B cell (primary cell): Measurements from ENCODE around the gene BRWD1. TPM values are rescaled to one million over a fixed set of nuclear protein-coding genes. Genes with fewer than 3 reads are reported as not detected.

ENCODE experiments used
- ATAC-seq: fragments of 200-7000 bp; cut with Tn5 transposase; one replicate; pipeline ENCODE4 v1.10.0; 2021; ENCODE audit warnings: low read depth, mild to moderate bottlenecking, moderate number of reproducible peaks, moderate library complexity
- CTCF ChIA-PET: fragments of 350-600 bp; sonication (Branson Sonifier 250); formaldehyde crosslinking; loops from one replicate; lab custom pipeline; 2021; ENCODE audit warnings: antibody characterized with exemption, inconsistent platforms; lab: Charles Lee
- POLR2A ChIA-PET: fragments of 350-600 bp; sonication (Branson Sonifier 250); formaldehyde crosslinking; loops from one replicate; lab custom pipeline; 2021; ENCODE audit warnings: antibody characterized with exemption; lab: Charles Lee
- DNase-seq: peaks from one replicate; pipeline ENCODE4 v3.0.0; 2013
- H2AFZ ChIP-seq: 2 replicates; pipeline ENCODE4 v1.6.1; 2012; ENCODE audit warnings: mild to moderate bottlenecking, low read depth, low read length; ENCODE audit not compliant: insufficient read depth, poor library complexity, severe bottlenecking
- H3K27ac ChIP-seq, 2 donors: 1 replicate in 1 of 2; 2 replicates in 1 of 2; pipeline ENCODE4 v1.5.1; 2012 to 2013; ENCODE audit warnings: low read length in 2 of 2, mild to moderate bottlenecking in 2 of 2, moderate library complexity in 1 of 2
- H3K27me3 ChIP-seq, 4 experiments: fragments of 200-600 bp in 1 of 4; sonication (generic) in 1 of 4; replicated peaks in 1 of 4; 1 replicate in 2 of 4; 2 replicates in 2 of 4; pipeline versions ENCODE4 v1.6.1 to v1.7.0; 2013 to 2016; ENCODE audit warnings: low read length in 3 of 4, mild to moderate bottlenecking in 2 of 4, mixed read lengths in 1 of 4, moderate library complexity in 1 of 4; ENCODE audit not compliant: insufficient read depth in 4 of 4, control insufficient read depth in 3 of 4; ENCODE audit errors: control extremely low read depth in 1 of 4
- H3K36me3 ChIP-seq, 2 experiments: replicated peaks in 1 of 2; 1 replicate in 1 of 2; 2 replicates in 1 of 2; pipeline versions ENCODE4 v1.6.1 to v1.7.1; 2013; ENCODE audit warnings: low read length in 1 of 2; ENCODE audit not compliant: insufficient read depth in 2 of 2, control insufficient read depth in 1 of 2; ENCODE audit errors: control extremely low read depth in 1 of 2, extremely low read depth in 1 of 2
- H3K4me1 ChIP-seq, 2 donors: fragments of 200-600 bp in 1 of 2; sonication (generic) in 1 of 2; 1 replicate in 1 of 2; 2 replicates in 1 of 2; pipeline versions ENCODE4 v1.5.1 to v1.6.1; 2013 to 2017; ENCODE audit warnings: low read length in 2 of 2; ENCODE audit not compliant: control insufficient read depth in 2 of 2, insufficient read depth in 2 of 2
- H3K4me2 ChIP-seq: replicated peaks from 2 replicates; pipeline ENCODE3; 2012; ENCODE audit warnings: mild to moderate bottlenecking, low read depth, low read length; ENCODE audit not compliant: poor library complexity, severe bottlenecking
- H3K4me3 ChIP-seq, 5 experiments: fragments of 200-600 bp in 1 of 5; sonication (generic) in 1 of 5; 1 replicate in 3 of 5; 2 replicates in 2 of 5; pipeline versions ENCODE4 v1.5.1 to v1.7.0; 2011 to 2016; ENCODE audit warnings: low read length in 4 of 5, mild to moderate bottlenecking in 4 of 5, low read depth in 2 of 5, control low read depth in 1 of 5, moderate library complexity in 1 of 5; ENCODE audit not compliant: insufficient read depth in 1 of 5; ENCODE audit errors: control extremely low read depth in 1 of 5, extremely low read depth in 1 of 5
- H3K79me2 ChIP-seq: fragments of 200-600 bp; sonication (generic); one replicate; pipeline ENCODE4 v1.6.0; 2016; ENCODE audit warnings: low read length; ENCODE audit not compliant: control insufficient read depth, insufficient read depth
- H3K9ac ChIP-seq: fragments of 200-600 bp; sonication (generic); 2 replicates; pipeline ENCODE4 v1.6.1; 2017; ENCODE audit warnings: mild to moderate bottlenecking, low read length, moderate library complexity
- H3K9me3 ChIP-seq, 3 donors: one replicate each; pipeline versions ENCODE4 v1.6.1 to v1.7.1; 2013; ENCODE audit warnings: low read length in 2 of 3; ENCODE audit not compliant: control insufficient read depth in 2 of 3, insufficient read depth in 1 of 3; ENCODE audit errors: control extremely low read depth in 1 of 3
- H4K20me1 ChIP-seq: 2 replicates; pipeline ENCODE4 v1.6.0; 2012; ENCODE audit warnings: mild to moderate bottlenecking, low read length; ENCODE audit not compliant: insufficient read depth, control insufficient read depth, poor library complexity, severe bottlenecking
- H3K27ac Mint-ChIP-seq: one replicate; pipeline ENCODE4 v1.8.0; 2021; ENCODE audit warnings: mixed read lengths
- H3K27me3 Mint-ChIP-seq: one replicate; pipeline ENCODE4 v1.8.0; 2021; ENCODE audit warnings: mixed read lengths
- H3K4me1 Mint-ChIP-seq: one replicate; pipeline ENCODE4 v1.8.0; 2021; ENCODE audit warnings: mixed read lengths
- H3K4me3 Mint-ChIP-seq: one replicate; pipeline ENCODE4 v1.8.0; 2021; ENCODE audit warnings: mixed read lengths
- H3K9me3 Mint-ChIP-seq: one replicate; pipeline ENCODE4 v1.8.0; 2022; ENCODE audit warnings: mixed read lengths; ENCODE audit not compliant: insufficient read depth
- EZH2 ChIP-seq: IDR thresholded peaks from 2 replicates; pipeline ENCODE4 v1.6.1; 2012; ENCODE audit warnings: borderline replicate concordance, low read depth, mild to moderate bottlenecking, moderate library complexity, low read length; ENCODE audit not compliant: insufficient read depth, poor library complexity, severe bottlenecking
- WGBS: methylation state at CpG from one replicate; pipeline ENCODE4 v1.1.5; 2013; ENCODE audit warnings: missing lambda C conversion rate; ENCODE audit not compliant: insufficient coverage; 5-methylcytosine and 5-hydroxymethylcytosine counted together
- intact Hi-C: fragments of 100-400 bp; cut with micrococcal nuclease; formaldehyde crosslinking; loops from one replicate; pipeline ENCODE4 v1.10.0; 2022
- polyA plus RNA-seq: library from polyadenylated mRNA; depleted of rRNA; stranded (reverse); fragments of >200 nt; gene quantifications from 2 replicates; pipeline ENCODE4 v1.2.3, GENCODE V29; 2012
- total RNA-seq, 2 donors: library from RNA; stranded (reverse); fragments of 120-200 nt in 1 of 2; gene quantifications; 1 replicate in 1 of 2; 2 replicates in 1 of 2; pipeline versions ENCODE4 v1.2.3 to v1.2.4, GENCODE V29; 2013 to 2022
- TF ChIP-seq, protein P1 (sequence below): fragments of 200-600 bp; IDR thresholded peaks from one replicate; pipeline ENCODE4 v1.8.0; 2022; ENCODE audit warnings: antibody characterized with exemption, mild to moderate bottlenecking

The BRWD1 gene
- total and polyA plus RNA-seq, 2 donors (not counting 1 experiment from before 2014, with no cell fraction given), result 9.4 to 93.9 TPM

DNA sequence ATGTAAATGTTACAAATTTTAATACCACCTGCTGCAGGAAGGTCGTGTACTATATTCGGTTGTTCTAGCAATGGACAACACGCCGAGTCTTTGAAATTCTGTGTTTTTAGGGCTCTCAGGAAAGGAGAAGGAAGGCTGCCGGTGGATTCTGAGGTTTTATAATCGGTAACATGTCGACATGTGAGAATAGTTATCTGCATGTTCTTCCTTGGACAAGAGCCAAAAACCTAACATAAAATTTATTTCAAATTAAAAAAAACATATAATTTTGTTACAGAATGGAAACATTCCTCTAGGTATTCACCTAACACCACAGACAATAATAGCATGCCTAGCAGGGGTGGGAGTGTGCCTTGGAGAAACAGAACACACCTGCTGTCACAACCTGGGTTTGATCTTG lies 135.0 kb downstream of the BRWD1 start:
- H3K9ac ChIP-seq, result no peak overlapping the region
- DNase-seq (no peak), ATAC-seq (no peak)
- intact Hi-C loops, result no loop called here
- H3K9me3 ChIP-seq, result no peaks in the 10 kb centered on the region
- no peaks in the 10 kb centered on the region for H3K27me3 ChIP-seq
- no peak overlapping the region for H2AFZ ChIP-seq
- no peak overlapping the region for H3K27ac ChIP-seq
- ChIA-PET POLR2A (no interaction called here), CTCF (no interaction called here)
- Mint-ChIP-seq H3K9me3 (no peaks in the 10 kb centered on the region), H3K4me1 (peaks cover 20% of the 10 kb centered on the region), H3K27me3 (no peaks in the 10 kb centered on the region), H3K4me3 (no peak overlapping the region), H3K27ac (no peak overlapping the region)
- TF ChIP-seq, protein P1, sequence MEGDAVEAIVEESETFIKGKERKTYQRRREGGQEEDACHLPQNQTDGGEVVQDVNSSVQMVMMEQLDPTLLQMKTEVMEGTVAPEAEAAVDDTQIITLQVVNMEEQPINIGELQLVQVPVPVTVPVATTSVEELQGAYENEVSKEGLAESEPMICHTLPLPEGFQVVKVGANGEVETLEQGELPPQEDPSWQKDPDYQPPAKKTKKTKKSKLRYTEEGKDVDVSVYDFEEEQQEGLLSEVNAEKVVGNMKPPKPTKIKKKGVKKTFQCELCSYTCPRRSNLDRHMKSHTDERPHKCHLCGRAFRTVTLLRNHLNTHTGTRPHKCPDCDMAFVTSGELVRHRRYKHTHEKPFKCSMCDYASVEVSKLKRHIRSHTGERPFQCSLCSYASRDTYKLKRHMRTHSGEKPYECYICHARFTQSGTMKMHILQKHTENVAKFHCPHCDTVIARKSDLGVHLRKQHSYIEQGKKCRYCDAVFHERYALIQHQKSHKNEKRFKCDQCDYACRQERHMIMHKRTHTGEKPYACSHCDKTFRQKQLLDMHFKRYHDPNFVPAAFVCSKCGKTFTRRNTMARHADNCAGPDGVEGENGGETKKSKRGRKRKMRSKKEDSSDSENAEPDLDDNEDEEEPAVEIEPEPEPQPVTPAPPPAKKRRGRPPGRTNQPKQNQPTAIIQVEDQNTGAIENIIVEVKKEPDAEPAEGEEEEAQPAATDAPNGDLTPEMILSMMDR, result no peak
- TF ChIP-seq EZH2, result no peak
- H3K4me1 ChIP-seq, result peaks cover 8 to 10% of the 10 kb centered on the region in 2 donors
- no peaks in the 10 kb centered on the region for H4K20me1 ChIP-seq
- no CpG with 5 or more reads among the region's 7 CpGs for WGBS
- no peak overlapping the region for H3K4me3 ChIP-seq
- H3K4me2 ChIP-seq, result no peak overlapping the region
- H3K79me2 ChIP-seq, result no peaks in the 10 kb centered on the region
- H3K36me3 ChIP-seq, result peaks cover 9 to 15% of the 10 kb centered on the region in 2 experiments

DNA sequence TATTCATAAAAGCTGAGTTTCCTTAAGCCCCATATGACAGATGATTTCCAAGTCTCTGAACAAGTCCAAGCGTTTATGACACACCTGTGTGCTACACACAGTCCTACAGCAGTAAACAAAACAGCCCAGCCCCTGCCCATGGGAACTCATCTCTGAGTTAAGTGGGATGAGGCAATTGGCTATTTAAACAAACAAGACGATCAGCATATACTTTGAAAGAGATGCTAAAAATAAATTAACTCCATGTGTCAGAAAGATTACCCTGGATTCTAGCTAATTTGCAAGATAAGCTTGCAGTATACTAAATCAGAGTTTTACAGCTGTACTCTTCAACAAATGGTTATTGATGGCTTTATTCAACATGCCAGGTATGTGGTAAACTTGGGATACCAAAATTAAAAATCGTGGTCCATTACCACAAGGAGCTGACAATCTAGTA lies 137.1 kb downstream of the BRWD1 start:
- Mint-ChIP-seq H3K9me3 (no peaks in the 10 kb centered on the region), H3K27me3 (no peaks in the 10 kb centered on the region), H3K4me1 (peaks cover 5% of the 10 kb centered on the region), H3K27ac (no peak overlapping the region), H3K4me3 (no peak overlapping the region)
- Histone ChIP-seq H3K4me1 (no peaks in the 10 kb centered on the region), H3K27ac (no peak overlapping the region), H3K27me3 (no peaks in the 10 kb centered on the region), H3K9ac (no peak overlapping the region), H3K36me3 (peaks cover 9 to 15% of the 10 kb centered on the region in 2 experiments), H3K79me2 (no peaks in the 10 kb centered on the region), H3K4me2 (no peak overlapping the region), H3K9me3 (no peaks in the 10 kb centered on the region), H4K20me1 (no peaks in the 10 kb centered on the region), H3K4me3 (no peak overlapping the region), H2AFZ (no peak overlapping the region)
- DNase-seq (no peak), ATAC-seq (no peak)
- TF ChIP-seq EZH2, result no peak
- TF ChIP-seq, protein P1, result no peak
- POLR2A ChIA-PET, result no interaction called here
- WGBS, result 100% methylated on average over 1 of the region's 3 CpGs
- CTCF ChIA-PET, result interaction anchor here (1.0 to 2.6 kb wide), 5 partner anchors 8 to 958 kb away, joined by 3 to 22 read pairs (median 4); no protein-coding TSS in a partner anchor
- intact Hi-C loops, result no loop called here
